ENCODE data around the gene MRE11. TPM values are rescaled to one million over a fixed set of nuclear protein-coding genes. Genes with fewer than 3 reads are reported as not detected.

The MRE11 gene
- polyA plus RNA-seq, 2 of the 4 experiments (the other 2 are of a cell fraction), result 19.2 to 28.4 TPM

- ATAC-seq, result peak in 1 of 2 experiments; percentile 35; a peak in 1 of 6 replicates
- Histone ChIP-seq H3K4me3 (no peak overlapping the region), H3K4me2 (peak overlapping the region; percentile 42), H3K9me3 (no peaks in the 10 kb centered on the region), H3K4me1 (peaks cover 9% of the 10 kb centered on the region; the same call in 1 of the 3 replicates), H3K27ac (no peak overlapping the region)
- DNase-seq (ENCODE audit: low read depth in 1 of 2, low spot score in 1 of 2), result peak in 1 of 2 experiments; percentile 4
- 25% methylated on average over 3 of the region's 3 CpGs for WGBS (ENCODE audit: missing lambda C conversion rate)
- no peak for TF ChIP-seq CHD2 (IDR thresholded peaks at IDR 0.05; ENCODE audit: low read length, partially characterized antibody)
- TF ChIP-seq ZFP36 (IDR thresholded peaks at IDR 0.05; ENCODE audit: borderline replicate concordance, partially characterized antibody), result no peak
- TF ChIP-seq RFX5 (IDR thresholded peaks at IDR 0.05), result no peak
- CTCF ChIA-PET, result interaction anchor here (0.6 to 2.8 kb wide), 2 partner anchors 17 to 19 kb away, joined by 5 to 10 read pairs; no protein-coding TSS in a partner anchor
- POLR2A ChIA-PET, result no interaction called here
- no peak for FAIRE-seq
These were observed 43.5 kb upstream of the MRE11 start for GRCh38 chr11:94537031-94537600.

DNA sequence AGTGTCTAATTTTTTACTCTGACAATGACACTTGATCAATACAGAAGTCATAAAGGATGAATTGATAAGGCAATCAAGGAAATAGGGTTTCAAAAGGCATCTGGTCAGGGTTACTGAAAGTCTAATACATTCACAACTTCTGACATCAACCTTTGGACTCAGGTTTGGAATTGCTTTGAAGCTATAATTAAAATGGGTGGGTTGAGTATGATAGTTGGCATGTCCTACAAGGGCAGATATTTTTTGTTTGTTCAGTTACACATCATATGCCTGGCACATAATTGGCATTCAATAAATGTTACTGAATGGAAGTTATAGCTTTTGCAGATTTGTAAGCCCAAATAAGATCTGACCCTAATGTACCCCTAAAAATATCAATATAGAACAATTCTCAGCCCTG is 42.7 kb upstream of the MRE11 start:
- ChIA-PET CTCF (interaction anchor here (1.0 to 2.8 kb wide), 3 partner anchors 17 to 31 kb away, joined by 3 to 10 read pairs (median 3); no protein-coding TSS in a partner anchor), POLR2A (no interaction called here)
- DNase-seq (ENCODE audit: low read depth in 1 of 2, low spot score in 1 of 2) (no peak), FAIRE-seq (no peak), ATAC-seq (no peak)
- Histone ChIP-seq H3K4me2 (peak overlapping the region; percentile 42; the same call in 2 of the 3 replicates), H3K9me3 (no peaks in the 10 kb centered on the region), H3K27ac (no peak overlapping the region), H3K4me3 (no peak overlapping the region), H3K4me1 (peaks cover 9% of the 10 kb centered on the region; the same call in 1 of the 3 replicates)
- TF ChIP-seq NFE2L2 (conservative IDR thresholded peaks at IDR 0.05; ENCODE audit: low read length) (no peak), MAZ (IDR thresholded peaks at IDR 0.05; ENCODE audit: borderline replicate concordance, low read depth, low read length) (no peak), RNF2 (IDR thresholded peaks at IDR 0.05; ENCODE audit: borderline replicate concordance, low read depth) (no peak), PHF8 (IDR thresholded peaks at IDR 0.05; ENCODE audit: borderline replicate concordance, low read depth) (no peak), JUNB (IDR thresholded peaks at IDR 0.05) (no peak), POLR2A (IDR thresholded peaks at IDR 0.05; ENCODE audit: low read length) (no peak), EHMT2 (IDR thresholded peaks at IDR 0.05; ENCODE audit: low read depth) (no peak), ZNF302 (CRISPR knock-in tag; IDR thresholded peaks at IDR 0.05) (no peak), RFX5 (IDR thresholded peaks at IDR 0.05) (no peak), EHF (CRISPR knock-in tag; IDR thresholded peaks at IDR 0.05) (no peak), HOXB5 (CRISPR knock-in tag; IDR thresholded peaks at IDR 0.05) (no peak), ELK1 (IDR thresholded peaks at IDR 0.05; ENCODE audit: low read depth, low read length) (no peak), FOXS1 (CRISPR knock-in tag; IDR thresholded peaks at IDR 0.05) (no peak), CBX8 (IDR thresholded peaks at IDR 0.05) (no peak), JUN (IDR thresholded peaks at IDR 0.05) (no peak)
- TF ChIP-seq, protein P1, sequence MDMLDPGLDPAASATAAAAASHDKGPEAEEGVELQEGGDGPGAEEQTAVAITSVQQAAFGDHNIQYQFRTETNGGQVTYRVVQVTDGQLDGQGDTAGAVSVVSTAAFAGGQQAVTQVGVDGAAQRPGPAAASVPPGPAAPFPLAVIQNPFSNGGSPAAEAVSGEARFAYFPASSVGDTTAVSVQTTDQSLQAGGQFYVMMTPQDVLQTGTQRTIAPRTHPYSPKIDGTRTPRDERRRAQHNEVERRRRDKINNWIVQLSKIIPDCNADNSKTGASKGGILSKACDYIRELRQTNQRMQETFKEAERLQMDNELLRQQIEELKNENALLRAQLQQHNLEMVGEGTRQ (IDR thresholded peaks at IDR 0.05), result no peak

DNA sequence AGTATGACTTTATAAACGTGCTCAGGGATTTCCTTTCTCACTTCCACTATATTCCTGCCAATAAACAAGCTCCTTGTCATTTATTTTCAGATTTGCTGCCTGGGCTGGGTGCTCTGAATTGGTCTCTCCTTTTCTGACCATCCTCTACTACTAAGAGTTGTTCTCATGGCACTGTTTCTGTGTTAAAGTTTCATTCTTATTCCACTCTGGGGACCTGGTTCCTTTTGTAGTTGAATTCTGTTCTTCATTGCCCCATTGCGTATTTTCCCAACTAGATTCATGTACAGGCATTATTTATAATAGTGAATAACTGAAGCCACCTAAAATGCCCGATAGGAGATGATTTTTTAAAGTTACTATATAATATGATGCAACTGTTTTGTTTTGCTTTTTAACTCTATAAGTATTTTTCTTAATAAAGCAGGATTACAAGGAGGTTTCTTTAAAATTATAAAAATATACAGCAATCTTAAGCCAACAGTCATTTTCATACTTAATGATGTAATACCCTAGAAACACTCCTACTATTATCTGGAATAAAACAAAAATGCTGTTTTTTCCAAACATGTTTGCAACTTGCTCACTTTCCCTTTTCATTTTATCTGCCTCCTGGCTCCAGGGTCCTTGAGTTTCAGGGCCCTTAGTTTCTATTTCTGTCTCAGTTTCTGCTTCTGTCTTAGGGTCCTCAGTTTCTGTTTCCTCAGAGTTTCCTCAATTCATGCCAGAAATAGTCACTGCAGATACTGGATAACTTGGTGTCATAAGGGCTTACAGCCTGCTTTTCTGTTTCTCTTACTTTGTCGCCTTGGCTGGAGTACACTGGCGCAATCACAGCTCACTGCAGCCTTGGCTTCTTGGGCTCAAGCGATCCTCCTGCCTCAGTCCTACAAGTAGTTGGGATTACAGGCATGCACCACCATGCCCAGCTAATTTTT is 40.3 kb upstream of the MRE11 start:
- TF ChIP-seq CEBPB (IDR thresholded peaks at IDR 0.05) (no peak), E2F6 (IDR thresholded peaks at IDR 0.05; ENCODE audit: borderline replicate concordance, low read depth) (no peak), TP53 (CRISPR knock-in tag; IDR thresholded peaks at IDR 0.05) (no peak), POLR2AphosphoS2 (conservative IDR thresholded peaks at IDR 0.05; ENCODE audit: low read length) (no peak), ZNF302 (CRISPR knock-in tag; IDR thresholded peaks at IDR 0.05) (no peak), FOSL2 (IDR thresholded peaks at IDR 0.05) (no peak), FOSL2 (CRISPR knock-in tag; IDR thresholded peaks at IDR 0.05) (no peak), POLR2A (IDR thresholded peaks at IDR 0.05; ENCODE audit: low read length) (no peak), ZC3H11A (IDR thresholded peaks at IDR 0.05) (no peak), HDAC2 (IDR thresholded peaks at IDR 0.05) (no peak), GATA3 (IDR thresholded peaks at IDR 0.05; ENCODE audit: borderline replicate concordance) (no peak)
- DNase-seq (ENCODE audit: low read depth in 1 of 2, low spot score in 1 of 2) (no peak), FAIRE-seq (no peak), ATAC-seq (no peak)
- Histone ChIP-seq H3K27ac (no peak overlapping the region), H3K4me1 (peaks cover 9% of the 10 kb centered on the region; the same call in 1 of the 3 replicates), H3K4me3 (no peak overlapping the region), H3K9me3 (no peaks in the 10 kb centered on the region), H3K4me2 (no peak overlapping the region)
- CTCF ChIA-PET, result interaction anchor here (1.5 to 2.2 kb wide), 2 partner anchors 10 to 13 kb away, joined by 3 to 10 read pairs; partner anchors contain the start of gene FUT4
- 74% methylated on average over 6 of the region's 6 CpGs for WGBS (ENCODE audit: missing lambda C conversion rate)
- POLR2A ChIA-PET, result no interaction called here

Data from A549 (cell line).